Stimulated activated CD4-positive, alpha-beta T cell treated with anti-CD3 and anti-CD28 coated beads, Interleukin-15, amount 100 ng/mL, for 1 hour (primary cell): Measurements from ENCODE around the gene ABCA8.
"Not testable (repeated sequence)": the region's sequence is repeated elsewhere in the genome, so short reads cannot be mapped to it uniquely, and the experiment has no call there.

Experiments used
- DNase-seq, 2 donors: peaks; one replicate each; pipeline ENCODE4 v3.0.0-alpha.2; 2020; ENCODE audit warnings: low read depth in 1 of 2, low spot score in 1 of 2

ABCA8 gene

GRCh38 chr17:68943812-68944182 lies 11.4 kb downstream of the ABCA8 start:
- DNase-seq: not testable (repeated sequence)

GRCh38 chr17:68943123-68943811 lies 11.9 kb downstream of the ABCA8 start:
- no peak for DNase-seq

GRCh38 chr17:68942389-68942788 lies 12.8 kb downstream of the ABCA8 start:
- no peak for DNase-seq

- DNase-seq: no peak
Measured at GRCh38 chr17:68941761-68942160, 13.4 kb downstream of the ABCA8 start.

- DNase-seq: no peak
Measured at GRCh38 chr17:68939195-68939594, 16.0 kb downstream of the ABCA8 start.

GRCh38 chr17:68937890-68938514 lies 17.2 kb downstream of the ABCA8 start:
- DNase-seq: no peak

GRCh38 chr17:68927516-68927915 lies 27.7 kb downstream of the ABCA8 start:
- no peak for DNase-seq

- no peak for DNase-seq
Measured at GRCh38 chr17:68924793-68925720, 30.1 kb downstream of the ABCA8 start.

- no peak for DNase-seq
Measured at GRCh38 chr17:68910789-68911431, 44.3 kb downstream of the ABCA8 start.

- no peak for DNase-seq
Measured at GRCh38 chr17:68910251-68910705, 44.9 kb downstream of the ABCA8 start.

- no peak for DNase-seq
Measured at GRCh38 chr17:68909066-68909465, 46.1 kb downstream of the ABCA8 start.

- DNase-seq: no peak
Measured at GRCh38 chr17:68908045-68908444, 47.1 kb downstream of the ABCA8 start.

- no peak for DNase-seq
Measured at GRCh38 chr17:68906638-68907037, 48.6 kb downstream of the ABCA8 start.

- DNase-seq: no peak
Measured at GRCh38 chr17:68903286-68903685, 51.9 kb downstream of the ABCA8 start.

GRCh38 chr17:68897557-68897956 lies 57.6 kb downstream of the ABCA8 start:
- DNase-seq: no peak

GRCh38 chr17:68892658-68893057 lies 62.5 kb downstream of the ABCA8 start:
- DNase-seq: no peak

- no peak for DNase-seq
Measured at GRCh38 chr17:68892193-68892592, 63.0 kb downstream of the ABCA8 start.

- DNase-seq: no peak
Measured at GRCh38 chr17:68886401-68886800, 68.8 kb downstream of the ABCA8 start.

GRCh38 chr17:68884888-68885287 lies 70.3 kb downstream of the ABCA8 start:
- no peak for DNase-seq

- DNase-seq: no peak
Measured at GRCh38 chr17:68878226-68878885, 76.8 kb downstream of the ABCA8 start.

GRCh38 chr17:68871447-68871846 lies 83.7 kb downstream of the ABCA8 start:
- no peak for DNase-seq
